HepG2 (cell line): ENCODE results near the gene ANKRD65. TPM values are rescaled to one million over a fixed set of nuclear protein-coding genes. Genes with fewer than 3 reads are reported as not detected.
A peak's percentile ranks its signal among the peaks of the same experiment; 100 is the strongest.

ENCODE experiments used
- BRCA1 ChIP-seq: sonication (generic); formaldehyde crosslinking; IDR thresholded peaks from 2 replicates; pipeline ENCODE4 v1.4.0; 2020; ENCODE audit warnings: missing genetic modification reagents
- CENPX ChIP-seq: sonication (generic); formaldehyde crosslinking; IDR thresholded peaks from 2 replicates; pipeline ENCODE4 v1.9.0; 2021; ENCODE audit warnings: mild to moderate bottlenecking, missing genetic modification reagents, moderate library complexity
- CHD2 ChIP-seq: IDR thresholded peaks from 2 replicates; pipeline ENCODE4 v1.6.1; 2011; ENCODE audit warnings: low read depth, low read length, improper control_type of control experiment
- CHD4 ChIP-seq: fragments of 200-600 bp; sonication (generic); IDR thresholded peaks from 2 replicates; pipeline ENCODE4 v1.7.0; 2017; ENCODE audit warnings: mild to moderate bottlenecking, low read length, borderline replicate concordance
- FOXC1 ChIP-seq: sonication (generic); formaldehyde crosslinking; IDR thresholded peaks from 2 replicates; pipeline ENCODE4 v1.8.0; 2022; ENCODE audit warnings: mild to moderate bottlenecking, missing genetic modification reagents, borderline replicate concordance
- IKZF1 ChIP-seq: fragments of 450-650 bp; IDR thresholded peaks from 2 replicates; pipeline ENCODE4 v1.7.1; 2016
- IRF2 ChIP-seq: IDR thresholded peaks from 2 replicates; pipeline ENCODE4 v1.6.1; 2018; ENCODE audit warnings: missing genetic modification reagents, missing compliant biosample characterization
- KLF6 ChIP-seq: IDR thresholded peaks from 2 replicates; pipeline ENCODE4 v1.8.0; 2016; ENCODE audit warnings: missing biosample characterization, missing genetic modification reagents
- MXI1 ChIP-seq: IDR thresholded peaks from 3 replicates; pipeline ENCODE4 v1.6.1; 2012; ENCODE audit warnings: low read depth, low read length, inconsistent platforms, borderline replicate concordance
- NFYB ChIP-seq: sonication (generic); formaldehyde crosslinking; IDR thresholded peaks from 2 replicates; pipeline ENCODE4 v1.4.0; 2020; ENCODE audit warnings: missing genetic modification reagents
- RCOR2 ChIP-seq: IDR thresholded peaks from 2 replicates; pipeline ENCODE4 v1.6.1; 2016; ENCODE audit warnings: missing biosample characterization, missing genetic modification reagents
- REL ChIP-seq: sonication (generic); formaldehyde crosslinking; conservative IDR thresholded peaks from 2 replicates; pipeline ENCODE4 v1.8.0; 2022; ENCODE audit warnings: mild to moderate bottlenecking, missing genetic modification reagents, moderate library complexity
- RXRB ChIP-seq: IDR thresholded peaks from 2 replicates; pipeline ENCODE4 v1.6.1; 2016; ENCODE audit warnings: borderline replicate concordance, missing genetic modification reagents, missing compliant biosample characterization
- SOX5 ChIP-seq: IDR thresholded peaks from 2 replicates; pipeline ENCODE4 v1.6.1; 2016; ENCODE audit warnings: borderline replicate concordance
- TEAD3 ChIP-seq: optimal IDR thresholded peaks from 2 replicates; pipeline ENCODE3; 2016; ENCODE audit warnings: borderline replicate concordance
- ZBTB2 ChIP-seq: sonication (generic); formaldehyde crosslinking; IDR thresholded peaks from 2 replicates; pipeline ENCODE4 v1.8.0; 2022; ENCODE audit warnings: low read depth, missing genetic modification reagents
- ZFP36L2 ChIP-seq: sonication (generic); formaldehyde crosslinking; IDR thresholded peaks from 2 replicates; pipeline ENCODE4 v1.4.0; 2020; ENCODE audit warnings: missing genetic modification reagents
- ZFY ChIP-seq: sonication (generic); formaldehyde crosslinking; IDR thresholded peaks from 2 replicates; pipeline ENCODE4 v1.4.0; 2020; ENCODE audit warnings: missing genetic modification reagents
- ZMYM3 ChIP-seq: sonication (generic); formaldehyde crosslinking; IDR thresholded peaks from 2 replicates; pipeline ENCODE4 v1.5.1; 2020; ENCODE audit warnings: mild to moderate bottlenecking, missing genetic modification reagents
- ZNF33A ChIP-seq: sonication (generic); formaldehyde crosslinking; IDR thresholded peaks from 2 replicates; pipeline ENCODE4 v1.5.1; 2020; ENCODE audit warnings: missing genetic modification reagents, mild to moderate bottlenecking, moderate library complexity, borderline replicate concordance
- ZNF350 ChIP-seq: sonication (generic); formaldehyde crosslinking; IDR thresholded peaks from 2 replicates; pipeline ENCODE4 v1.4.0; 2020; ENCODE audit warnings: mild to moderate bottlenecking, low read depth, missing genetic modification reagents, borderline replicate concordance
- ZNF639 ChIP-seq: conservative IDR thresholded peaks from 2 replicates; pipeline ENCODE4 v1.6.1; 2018; ENCODE audit warnings: missing genetic modification reagents
- ZSCAN9 ChIP-seq: IDR thresholded peaks from 2 replicates; pipeline ENCODE4 v1.6.1; 2016; ENCODE audit warnings: borderline replicate concordance
- polyA plus RNA-seq, 8 experiments: library from polyadenylated mRNA; depleted of rRNA in 3 of 8; stranded (reverse) in 7 of 8; unstranded in 1 of 8; fragments of >200 nt; fragmentation: Illumina TruSeq in 4 of 8; extraction: Trizol in 4 of 8; gene quantifications; 2 replicates each; pipeline versions ENCODE4 v1.2.1 to v1.2.3, GENCODE V29; 2011 to 2016; ENCODE audit warnings: low read depth in 4 of 8, missing spikeins in 1 of 8, mixed read lengths in 1 of 8; ENCODE audit not compliant: insufficient read depth in 1 of 8
- total RNA-seq, 5 experiments: library from RNA; depleted of rRNA; stranded (reverse); fragments of >200 nt; fragmentation: Illumina TruSeq; extraction: Trizol; gene quantifications; 2 replicates each; pipeline ENCODE4 v1.2.3, GENCODE V29; 2016; ENCODE audit warnings: low read depth in 1 of 5
- TF ChIP-seq, protein P1 (sequence below): sonication (generic); formaldehyde crosslinking; IDR thresholded peaks from 2 replicates; pipeline ENCODE4 v1.5.1; 2020; ENCODE audit warnings: missing genetic modification reagents, mild to moderate bottlenecking, borderline replicate concordance

ANKRD65 gene
- total and polyA plus RNA-seq, 2 of the 13 experiments (the other 11 are each of a cell fraction or from before 2014, with no cell fraction given), result 12.1 to 30.1 TPM

DNA sequence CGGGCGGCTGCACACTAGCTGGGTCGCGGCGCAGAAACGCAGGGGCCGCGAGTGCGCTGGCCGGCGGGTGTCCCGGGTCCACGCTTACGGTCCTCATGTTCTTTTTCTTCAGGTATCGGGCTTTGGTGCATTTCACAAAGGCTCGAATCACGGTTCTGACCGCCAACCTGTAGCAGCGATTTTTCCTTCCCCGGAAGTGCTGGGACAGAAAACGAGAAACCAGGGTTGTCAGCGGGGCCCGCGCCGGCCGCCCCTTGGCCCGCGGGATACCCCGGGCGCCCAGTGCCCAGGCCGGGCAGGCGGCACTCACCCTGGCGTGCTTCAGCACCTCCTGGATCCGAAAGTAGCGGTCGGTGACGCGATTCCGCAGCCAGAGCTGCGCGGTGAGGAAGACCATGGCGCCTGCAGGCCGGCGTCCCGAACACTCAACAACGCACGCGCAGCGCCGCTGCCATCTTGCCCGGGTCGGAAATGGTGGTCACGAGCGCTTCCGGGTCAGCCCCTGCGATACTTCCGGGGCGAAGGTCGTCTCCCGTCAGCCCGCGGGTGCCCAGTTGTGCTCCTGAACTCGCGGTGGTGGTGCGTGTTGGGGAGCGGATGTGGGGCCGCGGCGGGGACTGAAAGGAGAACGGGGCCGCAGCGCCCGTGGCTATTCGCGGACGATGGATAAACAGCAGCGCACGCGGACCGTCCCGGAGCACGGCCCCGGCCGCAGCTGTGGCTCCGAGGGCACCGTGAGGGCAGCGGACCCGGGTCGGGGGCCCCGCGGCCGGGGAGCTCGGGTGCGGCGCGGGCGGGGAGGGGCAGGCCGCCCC is 14.0 kb downstream of the ANKRD65 start, which contains the start of gene MRPL20 (continued):
- TF ChIP-seq RXRB (CRISPR knock-in tag), result peak; percentile 65
- no peak for TF ChIP-seq CENPX (CRISPR knock-in tag)
- TF ChIP-seq ZSCAN9, result peak; percentile 43; the same call in 1 of the 2 replicates
- TF ChIP-seq BRCA1 (CRISPR knock-in tag), result peak; percentile 35; the same call in 1 of the 2 replicates
- TF ChIP-seq IRF2 (CRISPR knock-in tag), result peak; percentile 90
- peak; percentile 86 for TF ChIP-seq ZNF350
- peak; percentile 85; the same call in 1 of the 3 replicates for TF ChIP-seq MXI1
- peak; percentile 77 for TF ChIP-seq CHD2
- TF ChIP-seq NFYB, result 0 out of 2 replicates have a peak, but pooled peaks have one; percentile 32
- peak; percentile 92; the same call in 1 of the 2 replicates for TF ChIP-seq FOXC1
- no peak for TF ChIP-seq RCOR2 (CRISPR knock-in tag)
- TF ChIP-seq ZFP36L2 (CRISPR knock-in tag), result peak; percentile 76; the same call in 1 of the 2 replicates
- TF ChIP-seq ZNF33A, result 0 out of 2 replicates have a peak, but pooled peaks have one; percentile 51
- TF ChIP-seq ZBTB2, result peak; percentile 90
- TF ChIP-seq SOX5 (CRISPR knock-in tag), result peak; percentile 52; the same call in 1 of the 2 replicates
- TF ChIP-seq CHD4, result no peak
- peak; percentile 76 for TF ChIP-seq TEAD3 (CRISPR knock-in tag)
- 0 out of 2 replicates have a peak, but pooled peaks have one; percentile 17 for TF ChIP-seq ZMYM3 (CRISPR knock-in tag)
- TF ChIP-seq KLF6, result peak; percentile 83; the same call in 1 of the 2 replicates
- TF ChIP-seq ZFY (CRISPR knock-in tag), result peak; percentile 97
- peak; percentile 94 for TF ChIP-seq ZNF639 (CRISPR knock-in tag)
- no peak; the same call in 1 of the 2 replicates for TF ChIP-seq REL
- no peak for TF ChIP-seq IKZF1
- TF ChIP-seq, protein P1, sequence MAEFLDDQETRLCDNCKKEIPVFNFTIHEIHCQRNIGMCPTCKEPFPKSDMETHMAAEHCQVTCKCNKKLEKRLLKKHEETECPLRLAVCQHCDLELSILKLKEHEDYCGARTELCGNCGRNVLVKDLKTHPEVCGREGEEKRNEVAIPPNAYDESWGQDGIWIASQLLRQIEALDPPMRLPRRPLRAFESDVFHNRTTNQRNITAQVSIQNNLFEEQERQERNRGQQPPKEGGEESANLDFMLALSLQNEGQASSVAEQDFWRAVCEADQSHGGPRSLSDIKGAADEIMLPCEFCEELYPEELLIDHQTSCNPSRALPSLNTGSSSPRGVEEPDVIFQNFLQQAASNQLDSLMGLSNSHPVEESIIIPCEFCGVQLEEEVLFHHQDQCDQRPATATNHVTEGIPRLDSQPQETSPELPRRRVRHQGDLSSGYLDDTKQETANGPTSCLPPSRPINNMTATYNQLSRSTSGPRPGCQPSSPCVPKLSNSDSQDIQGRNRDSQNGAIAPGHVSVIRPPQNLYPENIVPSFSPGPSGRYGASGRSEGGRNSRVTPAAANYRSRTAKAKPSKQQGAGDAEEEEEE, result no peak
